ENCODE measurements around the gene TOR2A. TPM values are rescaled to one million over a fixed set of nuclear protein-coding genes. Genes with fewer than 3 reads are reported as not detected.

The TOR2A gene
- total RNA-seq, 1 experiment from 2014 or later, result 14.4 TPM

DNA sequence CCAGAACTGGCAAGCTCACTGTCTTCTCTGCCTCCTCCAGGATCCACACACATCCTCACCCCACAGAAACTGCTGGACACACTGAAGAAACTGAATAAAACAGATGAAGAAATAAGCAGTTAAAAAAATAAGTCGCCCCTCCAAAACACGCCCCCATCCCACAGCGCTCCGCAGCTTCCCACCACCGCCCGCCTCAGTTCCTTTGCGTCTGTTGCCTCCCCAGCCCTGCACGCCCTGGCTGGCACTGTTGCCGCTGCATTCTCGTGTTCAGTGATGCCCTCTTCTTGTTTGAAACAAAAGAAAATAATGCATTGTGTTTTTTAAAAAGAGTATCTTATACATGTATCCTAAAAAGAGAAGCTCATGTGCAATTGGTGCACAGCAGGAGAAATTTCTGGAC lies 44.4 kb downstream of the TOR2A start:
- no peaks in the 10 kb centered on the region for H3K4me1 Mint-ChIP-seq
- H3K4me3 Mint-ChIP-seq, result no peak overlapping the region
- H3K36me3 Mint-ChIP-seq, result peaks cover 24% of the 10 kb centered on the region
- ATAC-seq, result no peak
- DNase-seq (ENCODE audit: low spot score), result no peak
- peaks cover 6% of the 10 kb centered on the region for H3K9me3 Mint-ChIP-seq
- CTCF ChIA-PET, result interaction anchor here (0.6 to 1.0 kb wide), 4 partner anchors 17 to 187 kb away, joined by 3 to 7 read pairs (median 4); partner anchors contain the start of gene TOR2A
- TF ChIP-seq TEAD4 (CRISPR knock-in tag; IDR thresholded peaks at IDR 0.05) (no peak), ZNF671 (CRISPR knock-in tag; IDR thresholded peaks at IDR 0.05) (no peak), MXD4 (CRISPR knock-in tag; IDR thresholded peaks at IDR 0.05; ENCODE audit: borderline replicate concordance) (no peak), ATF2 (CRISPR knock-in tag; IDR thresholded peaks at IDR 0.05; ENCODE audit: borderline replicate concordance, low read depth) (no peak), ZNF121 (CRISPR knock-in tag; IDR thresholded peaks at IDR 0.05) (no peak), HMGA2 (CRISPR knock-in tag; IDR thresholded peaks at IDR 0.05) (no peak), AR (CRISPR knock-in tag; IDR thresholded peaks at IDR 0.05) (no peak), USF2 (CRISPR knock-in tag; IDR thresholded peaks at IDR 0.05) (no peak), PRRX2 (CRISPR knock-in tag; IDR thresholded peaks at IDR 0.05) (no peak)
- TF ChIP-seq, protein P1, sequence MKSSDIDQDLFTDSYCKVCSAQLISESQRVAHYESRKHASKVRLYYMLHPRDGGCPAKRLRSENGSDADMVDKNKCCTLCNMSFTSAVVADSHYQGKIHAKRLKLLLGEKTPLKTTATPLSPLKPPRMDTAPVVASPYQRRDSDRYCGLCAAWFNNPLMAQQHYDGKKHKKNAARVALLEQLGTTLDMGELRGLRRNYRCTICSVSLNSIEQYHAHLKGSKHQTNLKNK (CRISPR knock-in tag; IDR thresholded peaks at IDR 0.05), result no peak
- POLR2A ChIA-PET, result no interaction called here
- no peak overlapping the region for H3K27ac Mint-ChIP-seq
- H3K27me3 Mint-ChIP-seq (ENCODE audit: low read depth), result no peaks in the 10 kb centered on the region

- Mint-ChIP-seq H3K9me3 (peaks cover 6% of the 10 kb centered on the region), H3K4me1 (no peaks in the 10 kb centered on the region), H3K36me3 (peaks cover 24% of the 10 kb centered on the region), H3K4me3 (no peak overlapping the region), H3K27ac (0 out of 2 replicates have a peak overlapping the region, but pooled peaks have one; percentile 41), H3K27me3 (ENCODE audit: low read depth) (no peaks in the 10 kb centered on the region)
- no peak for DNase-seq (ENCODE audit: low spot score)
- ChIA-PET CTCF (interaction anchor here (1.0 kb wide), 1 partner anchor 111 kb away, joined by 3 read pairs; no protein-coding TSS in a partner anchor), POLR2A (no interaction called here)
- TF ChIP-seq TP53 (CRISPR knock-in tag; IDR thresholded peaks at IDR 0.05) (no peak), CREB1 (CRISPR knock-in tag; IDR thresholded peaks at IDR 0.05) (no peak), GRHL2 (CRISPR knock-in tag; IDR thresholded peaks at IDR 0.05; ENCODE audit: insufficient replicate concordance, severe bottlenecking) (no peak), NR2C2 (CRISPR knock-in tag; IDR thresholded peaks at IDR 0.05) (no peak), ZBTB21 (CRISPR knock-in tag; IDR thresholded peaks at IDR 0.05; ENCODE audit: borderline replicate concordance) (no peak), KAT7 (CRISPR knock-in tag; IDR thresholded peaks at IDR 0.05; ENCODE audit: borderline replicate concordance) (no peak), CBFB (CRISPR knock-in tag; IDR thresholded peaks at IDR 0.05; ENCODE audit: low read depth) (no peak), OVOL2 (CRISPR knock-in tag; IDR thresholded peaks at IDR 0.05; ENCODE audit: borderline replicate concordance) (no peak), ZNF219 (CRISPR knock-in tag; IDR thresholded peaks at IDR 0.05; ENCODE audit: borderline replicate concordance) (no peak), RELA (CRISPR knock-in tag; IDR thresholded peaks at IDR 0.05; ENCODE audit: borderline replicate concordance) (no peak), ATF1 (CRISPR knock-in tag; IDR thresholded peaks at IDR 0.05) (no peak)
- TF ChIP-seq, protein P2, sequence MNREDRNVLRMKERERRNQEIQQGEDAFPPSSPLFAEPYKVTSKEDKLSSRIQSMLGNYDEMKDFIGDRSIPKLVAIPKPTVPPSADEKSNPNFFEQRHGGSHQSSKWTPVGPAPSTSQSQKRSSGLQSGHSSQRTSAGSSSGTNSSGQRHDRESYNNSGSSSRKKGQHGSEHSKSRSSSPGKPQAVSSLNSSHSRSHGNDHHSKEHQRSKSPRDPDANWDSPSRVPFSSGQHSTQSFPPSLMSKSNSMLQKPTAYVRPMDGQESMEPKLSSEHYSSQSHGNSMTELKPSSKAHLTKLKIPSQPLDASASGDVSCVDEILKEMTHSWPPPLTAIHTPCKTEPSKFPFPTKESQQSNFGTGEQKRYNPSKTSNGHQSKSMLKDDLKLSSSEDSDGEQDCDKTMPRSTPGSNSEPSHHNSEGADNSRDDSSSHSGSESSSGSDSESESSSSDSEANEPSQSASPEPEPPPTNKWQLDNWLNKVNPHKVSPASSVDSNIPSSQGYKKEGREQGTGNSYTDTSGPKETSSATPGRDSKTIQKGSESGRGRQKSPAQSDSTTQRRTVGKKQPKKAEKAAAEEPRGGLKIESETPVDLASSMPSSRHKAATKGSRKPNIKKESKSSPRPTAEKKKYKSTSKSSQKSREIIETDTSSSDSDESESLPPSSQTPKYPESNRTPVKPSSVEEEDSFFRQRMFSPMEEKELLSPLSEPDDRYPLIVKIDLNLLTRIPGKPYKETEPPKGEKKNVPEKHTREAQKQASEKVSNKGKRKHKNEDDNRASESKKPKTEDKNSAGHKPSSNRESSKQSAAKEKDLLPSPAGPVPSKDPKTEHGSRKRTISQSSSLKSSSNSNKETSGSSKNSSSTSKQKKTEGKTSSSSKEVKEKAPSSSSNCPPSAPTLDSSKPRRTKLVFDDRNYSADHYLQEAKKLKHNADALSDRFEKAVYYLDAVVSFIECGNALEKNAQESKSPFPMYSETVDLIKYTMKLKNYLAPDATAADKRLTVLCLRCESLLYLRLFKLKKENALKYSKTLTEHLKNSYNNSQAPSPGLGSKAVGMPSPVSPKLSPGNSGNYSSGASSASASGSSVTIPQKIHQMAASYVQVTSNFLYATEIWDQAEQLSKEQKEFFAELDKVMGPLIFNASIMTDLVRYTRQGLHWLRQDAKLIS (CRISPR knock-in tag; IDR thresholded peaks at IDR 0.05; ENCODE audit: borderline replicate concordance), result no peak
- TF ChIP-seq, protein P3, sequence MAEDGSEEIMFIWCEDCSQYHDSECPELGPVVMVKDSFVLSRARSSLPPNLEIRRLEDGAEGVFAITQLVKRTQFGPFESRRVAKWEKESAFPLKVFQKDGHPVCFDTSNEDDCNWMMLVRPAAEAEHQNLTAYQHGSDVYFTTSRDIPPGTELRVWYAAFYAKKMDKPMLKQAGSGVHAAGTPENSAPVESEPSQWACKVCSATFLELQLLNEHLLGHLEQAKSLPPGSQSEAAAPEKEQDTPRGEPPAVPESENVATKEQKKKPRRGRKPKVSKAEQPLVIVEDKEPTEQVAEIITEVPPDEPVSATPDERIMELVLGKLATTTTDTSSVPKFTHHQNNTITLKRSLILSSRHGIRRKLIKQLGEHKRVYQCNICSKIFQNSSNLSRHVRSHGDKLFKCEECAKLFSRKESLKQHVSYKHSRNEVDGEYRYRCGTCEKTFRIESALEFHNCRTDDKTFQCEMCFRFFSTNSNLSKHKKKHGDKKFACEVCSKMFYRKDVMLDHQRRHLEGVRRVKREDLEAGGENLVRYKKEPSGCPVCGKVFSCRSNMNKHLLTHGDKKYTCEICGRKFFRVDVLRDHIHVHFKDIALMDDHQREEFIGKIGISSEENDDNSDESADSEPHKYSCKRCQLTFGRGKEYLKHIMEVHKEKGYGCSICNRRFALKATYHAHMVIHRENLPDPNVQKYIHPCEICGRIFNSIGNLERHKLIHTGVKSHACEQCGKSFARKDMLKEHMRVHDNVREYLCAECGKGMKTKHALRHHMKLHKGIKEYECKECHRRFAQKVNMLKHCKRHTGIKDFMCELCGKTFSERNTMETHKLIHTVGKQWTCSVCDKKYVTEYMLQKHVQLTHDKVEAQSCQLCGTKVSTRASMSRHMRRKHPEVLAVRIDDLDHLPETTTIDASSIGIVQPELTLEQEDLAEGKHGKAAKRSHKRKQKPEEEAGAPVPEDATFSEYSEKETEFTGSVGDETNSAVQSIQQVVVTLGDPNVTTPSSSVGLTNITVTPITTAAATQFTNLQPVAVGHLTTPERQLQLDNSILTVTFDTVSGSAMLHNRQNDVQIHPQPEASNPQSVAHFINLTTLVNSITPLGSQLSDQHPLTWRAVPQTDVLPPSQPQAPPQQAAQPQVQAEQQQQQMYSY (CRISPR knock-in tag; IDR thresholded peaks at IDR 0.05), result no peak
- ATAC-seq, result no peak
These were observed 45.6 kb downstream of the TOR2A start for GRCh38 chr9:127689329-127690000.
